HUES6 (cell line): ENCODE measurements around the gene WFDC9.
"Not testable (repeated sequence)": the region's sequence is repeated elsewhere in the genome, so short reads cannot be mapped to it uniquely, and the experiment has no call there.

ENCODE experiments used
- H3K27ac ChIP-seq: 2 replicates; pipeline ENCODE4 v1.7.0; 2013; ENCODE audit warnings: low read depth, mild to moderate bottlenecking, low read length, inconsistent platforms
- H3K27me3 ChIP-seq: 2 replicates; pipeline ENCODE4 v1.6.1; 2013; ENCODE audit warnings: low read length; ENCODE audit not compliant: control insufficient read depth, insufficient read depth
- H3K36me3 ChIP-seq: 2 replicates; pipeline ENCODE4 v1.6.1; 2013; ENCODE audit warnings: low read length; ENCODE audit not compliant: control insufficient read depth, insufficient read depth
- H3K4me1 ChIP-seq: 2 replicates; pipeline ENCODE4 v1.6.1; 2013; ENCODE audit warnings: low read length; ENCODE audit not compliant: control insufficient read depth, insufficient read depth
- H3K4me3 ChIP-seq: 2 replicates; pipeline ENCODE4 v1.5.1; 2013; ENCODE audit warnings: low read depth, low read length
- H3K9ac ChIP-seq: one replicate; pipeline ENCODE4 v1.6.1; 2013; ENCODE audit warnings: mild to moderate bottlenecking, low read length
- H3K9me3 ChIP-seq: 2 replicates; pipeline ENCODE4 v1.6.1; 2013; ENCODE audit warnings: low read depth, low read length; ENCODE audit not compliant: control insufficient read depth, insufficient read depth

WFDC9 gene

GRCh38 chr20:45575931-45576330 is 55.2 kb downstream of the WFDC9 start:
- Histone ChIP-seq H3K9ac (no peak overlapping the region), H3K4me1 (peaks cover 13% of the 10 kb centered on the region), H3K9me3 (0 out of 2 replicates have a peak, but pooled peaks cover 4% of the 10 kb centered on the region), H3K4me3 (no peak overlapping the region), H3K27ac (no peak overlapping the region), H3K36me3 (no peaks in the 10 kb centered on the region), H3K27me3 (no peaks in the 10 kb centered on the region)

DNA sequence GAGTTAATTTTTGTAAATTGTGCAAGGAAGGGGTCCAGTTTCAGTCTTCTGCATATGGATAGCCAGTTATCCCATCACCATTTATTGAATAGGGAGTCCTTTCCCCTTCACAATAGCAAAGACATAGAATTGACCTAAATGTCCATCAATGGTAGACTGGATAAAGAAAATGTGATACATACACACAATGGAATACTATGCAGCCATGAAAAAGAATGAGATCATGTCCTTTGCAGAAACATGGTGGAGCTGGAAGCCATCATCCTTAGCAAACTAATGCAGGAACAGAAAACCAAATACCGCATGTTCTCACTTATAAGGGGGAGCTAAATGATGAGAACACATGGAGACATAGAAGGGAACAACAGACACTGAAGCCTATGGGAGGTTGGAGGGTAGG is 61.4 kb downstream of the WFDC9 start:
- H3K9ac ChIP-seq, H3K27me3 ChIP-seq, H3K9me3 ChIP-seq, H3K36me3 ChIP-seq, H3K4me3 ChIP-seq, H3K27ac ChIP-seq, H3K4me1 ChIP-seq: not testable (repeated sequence)

GRCh38 chr20:45564760-45565276 is 66.3 kb downstream of the WFDC9 start:
- H3K9ac ChIP-seq = no peak overlapping the region
- H3K27me3 ChIP-seq = no peaks in the 10 kb centered on the region; the same call in 1 of the 2 replicates
- H3K36me3 ChIP-seq = no peaks in the 10 kb centered on the region
- no peaks in the 10 kb centered on the region for H3K4me1 ChIP-seq
- H3K4me3 ChIP-seq = no peak overlapping the region
- no peak overlapping the region for H3K27ac ChIP-seq
- no peaks in the 10 kb centered on the region for H3K9me3 ChIP-seq
